Measurements from ENCODE around the gene ZNF433.
"Not testable (repeated sequence)": the region's sequence is repeated elsewhere in the genome, so short reads cannot be mapped to it uniquely, and the experiment has no call there.

ZNF433 gene

GRCh38 chr19:12035220-12036172 is at the start of gene ZNF433:
TSS of gene ZNF433 (minus strand) at chr19:12035679. CDS start at chr19:12035539, 140 bp downstream.
- DNase-seq (ENCODE audit: low read depth in 1 of 2, low spot score in 1 of 2), result peak; percentile 35 to 59

- not testable (repeated sequence) for DNase-seq (ENCODE audit: low read depth in 1 of 2, low spot score in 1 of 2)
Observed at GRCh38 chr19:12083336-12083735, 47.9 kb upstream of the ZNF433 start.

GRCh38 chr19:12077375-12077774 is 41.9 kb upstream of the ZNF433 start:
- DNase-seq (ENCODE audit: low read depth in 1 of 2, low spot score in 1 of 2), result no peak

- DNase-seq (ENCODE audit: low read depth in 1 of 2, low spot score in 1 of 2), result not testable (repeated sequence)
Observed at GRCh38 chr19:12076331-12076730, 40.9 kb upstream of the ZNF433 start.

GRCh38 chr19:12075538-12076139 is 40.2 kb upstream of the ZNF433 start:
- no peak for DNase-seq (ENCODE audit: low read depth in 1 of 2, low spot score in 1 of 2)

GRCh38 chr19:12064590-12065538 is 29.4 kb upstream of the ZNF433 start, which contains the start of gene ZNF844:
TSS of gene ZNF844 (plus strand) at chr19:12064731. CDS start at chr19:12064874, 143 bp downstream.
- peak; percentile 51 to 64 for DNase-seq (ENCODE audit: low read depth in 1 of 2, low spot score in 1 of 2)

GRCh38 chr19:12055784-12056183 is 20.3 kb upstream of the ZNF433 start:
- DNase-seq (ENCODE audit: low read depth in 1 of 2, low spot score in 1 of 2), result no peak

GRCh38 chr19:12052497-12053169 is 17.2 kb upstream of the ZNF433 start, which contains the start of gene ZNF878:
TSS of gene ZNF878 (minus strand) at chr19:12052961. CDS start at chr19:12052801, 160 bp downstream.
- peak; percentile 33 to 49 for DNase-seq (ENCODE audit: low read depth in 1 of 2, low spot score in 1 of 2)

GRCh38 chr19:12052091-12052496 is 16.6 kb upstream of the ZNF433 start:
- DNase-seq (ENCODE audit: low read depth in 1 of 2, low spot score in 1 of 2), result no peak

GRCh38 chr19:12047868-12048267 is 12.4 kb upstream of the ZNF433 start:
- no peak for DNase-seq (ENCODE audit: low read depth in 1 of 2, low spot score in 1 of 2)

GRCh38 chr19:12043752-12044422 is 8.4 kb upstream of the ZNF433 start:
- DNase-seq (ENCODE audit: low read depth in 1 of 2, low spot score in 1 of 2), result no peak

- no peak for DNase-seq (ENCODE audit: low read depth in 1 of 2, low spot score in 1 of 2)
Observed at GRCh38 chr19:12042893-12043292, 7.4 kb upstream of the ZNF433 start.

- no peak for DNase-seq (ENCODE audit: low read depth in 1 of 2, low spot score in 1 of 2)
Observed at GRCh38 chr19:12034620-12035019, 859 bp downstream of the ZNF433 start.

GRCh38 chr19:12034198-12034597 is 1.3 kb downstream of the ZNF433 start:
- DNase-seq (ENCODE audit: low read depth in 1 of 2, low spot score in 1 of 2), result no peak

- no peak for DNase-seq (ENCODE audit: low read depth in 1 of 2, low spot score in 1 of 2)
Observed at GRCh38 chr19:12015753-12016116, 19.7 kb downstream of the ZNF433 start.

- no peak for DNase-seq (ENCODE audit: low read depth in 1 of 2, low spot score in 1 of 2)
Observed at GRCh38 chr19:12015015-12015752, 20.3 kb downstream of the ZNF433 start.

GRCh38 chr19:12000152-12000981 is 35.1 kb downstream of the ZNF433 start:
- peak in 1 of 2 donors; percentile 9 for DNase-seq (ENCODE audit: low read depth in 1 of 2, low spot score in 1 of 2)

GRCh38 chr19:11995174-11995573 is 40.3 kb downstream of the ZNF433 start:
- DNase-seq (ENCODE audit: low read depth in 1 of 2, low spot score in 1 of 2), result no peak
